ENCODE data around the gene LGR4. TPM values are rescaled to one million over a fixed set of nuclear protein-coding genes. Genes with fewer than 3 reads are reported as not detected.

The LGR4 gene
- total and polyA plus RNA-seq, 2 of the 4 experiments (the other 2 are of a cell fraction), result 2.9 to 6.8 TPM

GRCh38 chr11:27464909-27465308 is 7.7 kb downstream of the LGR4 start:
- intact Hi-C loops (cut with micrococcal nuclease) (no loop called here), dilution Hi-C loops (cut with HindIII; ENCODE audit: low sequenced_read_pairs, unreplicated experiment) (no loop called here), in situ Hi-C loops (cut with MboI; ENCODE audit: low sequenced_read_pairs) (loop anchor here (5.0 kb wide), 1 partner anchor 103 kb away; the partner anchor contains the start of gene CCDC34)
- H4K5ac ChIP-seq (ENCODE audit: low read depth, low read length), result no peak overlapping the region
- H3K18ac ChIP-seq (ENCODE audit: low read depth, low read length), result no peak overlapping the region
- no peak overlapping the region for H2BK20ac ChIP-seq (ENCODE audit: low read depth, low read length)
- POLR2A ChIA-PET (ENCODE audit: unreplicated experiment), result no interaction called here
- no peaks in the 10 kb centered on the region; the same call in 1 of the 2 replicates for H3K9me1 ChIP-seq (ENCODE audit: insufficient read depth, low read length)
- H3K23ac ChIP-seq (ENCODE audit: low read depth, low read length), result no peak overlapping the region
- no peak overlapping the region for H3K27ac ChIP-seq (ENCODE audit: insufficient read depth, low read length)
- no peak overlapping the region for H3K4me2 ChIP-seq (ENCODE audit: low read depth, low read length)
- H3K9me3 ChIP-seq (ENCODE audit: control insufficient read depth, insufficient read depth, low read length), result no peaks in the 10 kb centered on the region
- H2AFZ ChIP-seq (replicated peaks; ENCODE audit: low read length, poor library complexity), result no peak overlapping the region
- no peak overlapping the region for H2BK15ac ChIP-seq (ENCODE audit: low read depth, low read length)
- H3K56ac ChIP-seq (ENCODE audit: extremely low read depth, insufficient read depth, low read length), result no peak overlapping the region
- no peak overlapping the region for H2AK9ac ChIP-seq (replicated peaks; ENCODE audit: low read depth, low read length, poor library complexity)
- no peak overlapping the region for H3K9ac ChIP-seq (ENCODE audit: low read depth, low read length)
- no peak overlapping the region for H3K4ac ChIP-seq (ENCODE audit: low read depth, low read length)
- no peak overlapping the region for H3K14ac ChIP-seq (replicated peaks; ENCODE audit: low read depth, low read length)
- CTCF ChIA-PET, result interaction anchor here (1.1 to 1.3 kb wide), 2 partner anchors 8 to 21 kb away, joined by 3 to 4 read pairs; no protein-coding TSS in a partner anchor
- no TSS peak for BruUV-seq (replicated peaks)
- no CpG with 5 or more reads among the region's 2 CpGs for WGBS, 2 experiments (ENCODE audit: extremely low coverage in 2 of 2, insufficient read length in 1 of 2)
- H2BK5ac ChIP-seq (ENCODE audit: low read depth, low read length, poor library complexity, severe bottlenecking), result no peak overlapping the region
- no peak for TF ChIP-seq RCOR1 (IDR thresholded peaks at IDR 0.05; ENCODE audit: insufficient replicate concordance, low read length)
- no peak for TF ChIP-seq USF2 (IDR thresholded peaks at IDR 0.05; ENCODE audit: low read depth, low read length)
- TF ChIP-seq MAZ (IDR thresholded peaks at IDR 0.05; ENCODE audit: borderline replicate concordance, low read depth, low read length), result no peak
- no peak for TF ChIP-seq SMC3 (IDR thresholded peaks at IDR 0.05; ENCODE audit: low read depth, low read length)
- TF ChIP-seq MXI1 (IDR thresholded peaks at IDR 0.05; ENCODE audit: borderline replicate concordance, low read depth, low read length), result no peak
- TF ChIP-seq BHLHE40 (IDR thresholded peaks at IDR 0.05; ENCODE audit: low read depth, low read length), result no peak
- TF ChIP-seq RAD21 (IDR thresholded peaks at IDR 0.05; ENCODE audit: low read length), result no peak
- H3K79me1 ChIP-seq (ENCODE audit: low read depth in 1 of 2, low read length in 2 of 2), result peaks cover 8 to 15% of the 10 kb centered on the region in 2 experiments; a peak in 2 of 4 replicates
- H3K36me3 ChIP-seq (ENCODE audit: control insufficient read depth, insufficient read depth, low read length), result no peaks in the 10 kb centered on the region
- no peak for DNase-seq
- no peaks in the 10 kb centered on the region for H4K20me1 ChIP-seq (ENCODE audit: insufficient read depth, low read length)
- no peak for ATAC-seq (ENCODE audit: low read depth)
- no peak overlapping the region for H3K4me3 ChIP-seq (ENCODE audit: insufficient read depth, low read depth, low read length)
- no peak overlapping the region for H4K91ac ChIP-seq (ENCODE audit: insufficient read depth, low read depth, low read length)
- H2AK5ac ChIP-seq (ENCODE audit: low read depth, low read length), result no peak overlapping the region
- no peak overlapping the region for H2BK120ac ChIP-seq (ENCODE audit: low read depth, low read length)
- no peak overlapping the region for H4K8ac ChIP-seq (ENCODE audit: low read depth in 2 of 2, low read length in 2 of 2)
- peaks cover 6% of the 10 kb centered on the region; the same call in 1 of the 2 replicates for H3K4me1 ChIP-seq (ENCODE audit: control insufficient read depth, insufficient read depth, low read length)
- H3K27me3 ChIP-seq (ENCODE audit: control insufficient read depth, insufficient read depth, low read length), result no peaks in the 10 kb centered on the region

Measured in IMR-90 (cell line).